ENCODE data around the gene TEX29.

TEX29 gene

GRCh38 chr13:111339366-111340143, 19.1 kb downstream of the TEX29 start:
- DNase-seq (ENCODE audit: low read depth in 1 of 2, low spot score in 1 of 2): no peak

GRCh38 chr13:111341886-111342285, 21.4 kb downstream of the TEX29 start:
- no peak for DNase-seq (ENCODE audit: low read depth in 1 of 2, low spot score in 1 of 2)

- DNase-seq (ENCODE audit: low read depth in 1 of 2, low spot score in 1 of 2): no peak
Observed at GRCh38 chr13:111342721-111343120, 22.3 kb downstream of the TEX29 start.

DNA sequence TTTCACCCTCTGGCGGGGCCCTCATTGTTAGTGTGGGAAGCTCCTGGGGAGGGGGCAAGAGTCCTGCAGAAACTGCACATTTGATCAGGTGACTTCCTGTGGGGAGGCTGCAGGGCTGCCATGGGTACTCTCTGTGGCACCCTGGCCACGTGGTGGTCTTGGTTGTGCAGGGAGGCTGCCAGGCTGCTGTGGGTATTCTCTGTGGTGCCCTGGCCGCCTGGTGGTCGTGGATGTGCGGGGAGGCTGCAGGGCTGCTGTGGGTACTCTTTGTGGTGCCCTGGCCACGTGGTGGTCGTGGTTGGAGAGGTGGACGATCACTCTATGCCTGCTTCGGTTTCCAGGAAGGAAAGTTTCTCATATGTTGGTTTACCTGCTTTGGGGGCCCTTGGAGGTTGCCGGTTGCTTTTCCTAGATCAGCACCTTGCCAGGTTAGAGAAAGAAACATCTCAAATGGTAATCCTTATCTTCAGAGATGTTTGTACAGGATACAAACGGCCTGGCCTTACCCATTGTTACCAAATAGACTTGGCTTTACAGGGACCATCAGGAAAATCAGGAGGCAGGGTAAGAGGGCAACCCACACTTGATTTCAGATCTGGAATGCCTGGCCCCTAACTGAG, 22.9 kb downstream of the TEX29 start:
- DNase-seq (ENCODE audit: low read depth in 1 of 2, low spot score in 1 of 2): no peak

DNA sequence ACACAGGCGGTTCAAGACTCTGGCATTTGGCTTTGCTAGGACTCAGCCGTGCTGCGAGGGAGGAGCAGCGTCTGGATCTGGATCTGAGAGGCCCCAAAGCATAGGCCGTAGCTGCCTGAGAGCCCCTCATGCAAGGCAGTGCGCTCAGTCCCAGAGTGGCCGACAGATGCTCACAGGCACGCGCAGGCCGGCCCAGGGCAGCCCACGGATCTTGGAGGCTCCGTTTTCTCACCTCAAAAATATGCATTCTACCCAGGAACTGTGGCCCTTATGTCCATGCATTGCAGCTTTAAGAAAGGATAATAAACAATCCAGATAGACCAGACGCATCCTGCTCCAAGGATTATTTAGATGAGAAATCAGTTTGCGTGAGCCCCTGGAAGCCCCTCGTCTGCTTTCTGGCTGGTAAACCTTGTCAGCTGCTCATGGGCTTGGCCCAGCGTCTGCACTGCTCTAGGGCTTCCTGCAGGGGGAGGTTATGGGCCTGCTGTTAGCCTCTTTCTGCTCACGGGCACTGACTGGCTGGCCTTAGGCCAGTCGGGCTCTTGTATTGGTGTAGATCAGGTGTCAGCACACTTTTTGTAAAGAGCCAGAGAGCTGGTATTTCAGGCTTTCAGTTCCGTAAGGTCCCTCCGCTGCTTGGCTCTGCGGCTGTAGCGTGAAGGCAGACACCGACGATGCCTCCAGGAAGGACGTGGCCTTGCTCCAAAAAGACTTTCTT, 24.2 kb downstream of the TEX29 start:
- DNase-seq (ENCODE audit: low read depth in 1 of 2, low spot score in 1 of 2): no peak

DNA sequence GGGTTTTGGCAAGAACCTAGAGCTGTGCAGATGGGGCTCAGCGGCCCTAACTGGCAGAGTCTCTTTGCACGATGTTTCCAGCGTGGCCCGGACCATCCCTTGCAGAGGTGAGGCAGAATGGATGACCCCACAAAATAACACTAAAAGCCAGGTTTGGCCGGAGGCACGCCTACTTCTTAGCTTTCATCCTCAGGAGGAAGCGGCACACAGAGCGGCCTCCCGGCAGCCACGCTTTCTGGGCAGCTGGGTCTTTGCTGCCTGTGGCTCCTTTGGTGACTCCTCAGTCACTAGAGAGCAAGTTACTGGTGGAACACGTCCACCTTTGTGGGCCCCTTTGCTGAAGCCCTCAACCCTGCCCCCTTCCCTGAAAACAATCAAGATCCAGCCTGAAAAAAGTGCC, 25.2 kb downstream of the TEX29 start:
- no peak for DNase-seq (ENCODE audit: low read depth in 1 of 2, low spot score in 1 of 2)

- no peak for DNase-seq (ENCODE audit: low read depth in 1 of 2, low spot score in 1 of 2)
Observed at GRCh38 chr13:111346101-111346680, 25.7 kb downstream of the TEX29 start.

DNA sequence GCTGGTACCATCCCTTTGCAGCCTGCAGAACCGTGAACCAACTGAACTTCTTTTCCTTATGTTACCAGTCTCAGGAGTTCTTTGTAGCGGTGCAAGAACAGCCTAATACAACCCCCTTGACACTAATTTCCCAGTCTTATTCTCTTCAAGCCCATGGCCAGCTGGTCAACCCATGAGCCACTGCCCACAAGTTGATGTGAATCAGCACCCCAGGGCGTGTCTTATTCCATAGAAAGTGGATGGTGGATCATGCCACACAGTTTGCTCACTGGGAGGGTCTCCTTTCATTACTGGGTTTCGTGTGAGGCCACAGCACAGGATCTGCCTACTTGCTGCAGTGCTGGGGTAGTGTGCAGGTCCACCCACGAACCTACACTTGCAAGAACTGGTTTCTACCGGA, 27.0 kb downstream of the TEX29 start:
- DNase-seq (ENCODE audit: low read depth in 1 of 2, low spot score in 1 of 2): no peak

DNA sequence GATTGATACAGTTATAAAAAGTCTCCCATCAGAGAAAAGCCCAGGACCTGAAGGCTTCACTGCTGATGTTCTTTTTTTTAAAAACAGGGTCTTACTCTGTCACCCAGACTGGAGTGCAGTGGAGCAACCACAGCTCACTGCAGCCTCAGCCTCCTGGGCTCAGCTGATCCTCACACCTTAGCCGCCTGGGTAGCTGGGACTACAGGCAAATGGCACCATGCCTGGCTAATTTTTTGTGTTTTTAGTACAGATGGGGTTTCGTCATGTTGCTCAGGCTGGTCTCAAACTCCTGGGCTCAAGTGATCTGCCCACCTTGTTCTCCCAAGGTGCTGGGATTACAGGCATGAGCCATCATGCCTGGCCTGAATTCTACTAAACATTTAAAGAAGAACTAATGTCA, 33.1 kb downstream of the TEX29 start:
- no peak for DNase-seq (ENCODE audit: low read depth in 1 of 2, low spot score in 1 of 2)

GRCh38 chr13:111354789-111355188, 34.3 kb downstream of the TEX29 start:
- no peak for DNase-seq (ENCODE audit: low read depth in 1 of 2, low spot score in 1 of 2)

DNA sequence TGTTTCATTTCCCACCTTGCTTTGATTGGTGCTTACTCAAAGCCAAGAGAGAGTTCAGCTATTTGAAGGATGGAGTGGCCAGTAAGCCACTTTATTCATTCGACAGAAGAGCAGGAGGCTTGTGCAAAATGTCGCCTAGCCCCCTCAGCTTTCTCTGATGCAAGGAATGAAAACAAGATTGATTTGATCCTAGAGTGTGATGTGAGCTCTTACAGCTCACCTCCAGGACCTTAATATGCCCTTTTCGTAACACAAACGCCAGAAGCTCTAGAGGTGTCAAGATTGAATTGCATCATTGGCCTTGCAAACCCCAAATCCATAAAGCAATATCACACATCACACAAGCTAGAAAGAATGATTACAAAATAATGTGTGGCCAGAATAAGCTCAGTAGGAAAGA, 36.4 kb downstream of the TEX29 start:
- no peak for DNase-seq (ENCODE audit: low read depth in 1 of 2, low spot score in 1 of 2)

DNA sequence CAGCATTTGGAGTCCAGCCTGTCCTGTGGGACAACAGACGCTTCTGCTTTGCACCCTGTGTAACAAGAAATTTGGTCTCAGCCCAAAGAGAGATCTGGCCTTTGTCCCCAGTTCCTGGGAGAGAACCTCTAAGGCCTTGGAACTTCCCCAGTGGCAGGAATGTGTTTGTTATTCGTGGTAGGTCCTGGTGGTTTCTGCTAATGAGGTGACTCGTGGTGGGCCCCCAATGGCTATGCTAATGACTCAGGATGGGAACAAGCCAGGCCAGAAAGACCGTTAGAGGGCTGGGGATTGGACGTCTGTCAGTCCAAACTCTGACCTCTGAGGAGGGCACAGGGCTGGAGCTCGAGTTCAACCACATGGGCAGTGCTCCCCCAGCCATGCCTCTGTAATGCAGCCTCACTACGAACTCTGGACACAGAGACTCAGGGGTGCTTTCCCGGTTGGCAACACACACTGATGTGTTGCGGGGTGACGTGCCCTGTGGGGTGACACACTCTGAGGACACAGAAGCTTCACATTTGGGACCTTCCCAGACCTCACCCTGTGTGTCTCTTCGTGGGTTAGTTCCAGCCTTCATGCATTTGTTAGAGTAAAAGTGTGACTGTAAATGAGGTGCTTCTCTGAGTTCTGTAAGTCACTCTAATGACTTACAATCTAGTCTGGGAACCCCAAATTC, 38.9 kb downstream of the TEX29 start:
- DNase-seq (ENCODE audit: low read depth in 1 of 2, low spot score in 1 of 2): no peak

- no peak for DNase-seq (ENCODE audit: low read depth in 1 of 2, low spot score in 1 of 2)
Observed at GRCh38 chr13:111359930-111360329, 39.5 kb downstream of the TEX29 start.

DNA sequence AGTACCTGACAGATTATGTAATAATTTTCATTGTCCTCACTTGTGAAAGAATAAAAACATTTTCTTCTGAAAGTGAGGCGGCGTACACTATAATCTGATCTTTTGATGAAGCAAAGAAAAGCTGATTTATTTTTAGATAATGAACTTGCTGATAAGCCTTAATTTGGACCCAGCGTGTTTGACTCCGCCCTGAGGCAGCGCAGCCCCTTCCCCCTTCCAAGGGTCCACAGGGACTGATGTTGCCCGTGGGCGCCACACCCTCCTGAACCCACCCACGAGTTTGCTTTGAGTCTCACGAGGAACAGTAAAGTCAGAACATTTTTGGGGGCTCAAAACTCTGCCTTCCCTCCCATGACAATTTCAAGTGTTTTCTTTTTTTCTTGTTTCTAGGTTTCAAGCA, 40.0 kb downstream of the TEX29 start:
- no peak for DNase-seq (ENCODE audit: low read depth in 1 of 2, low spot score in 1 of 2)

- no peak for DNase-seq (ENCODE audit: low read depth in 1 of 2, low spot score in 1 of 2)
Observed at GRCh38 chr13:111361046-111361872, 40.8 kb downstream of the TEX29 start.

GRCh38 chr13:111361873-111362648, 41.6 kb downstream of the TEX29 start:
- no peak for DNase-seq (ENCODE audit: low read depth in 1 of 2, low spot score in 1 of 2)

DNA sequence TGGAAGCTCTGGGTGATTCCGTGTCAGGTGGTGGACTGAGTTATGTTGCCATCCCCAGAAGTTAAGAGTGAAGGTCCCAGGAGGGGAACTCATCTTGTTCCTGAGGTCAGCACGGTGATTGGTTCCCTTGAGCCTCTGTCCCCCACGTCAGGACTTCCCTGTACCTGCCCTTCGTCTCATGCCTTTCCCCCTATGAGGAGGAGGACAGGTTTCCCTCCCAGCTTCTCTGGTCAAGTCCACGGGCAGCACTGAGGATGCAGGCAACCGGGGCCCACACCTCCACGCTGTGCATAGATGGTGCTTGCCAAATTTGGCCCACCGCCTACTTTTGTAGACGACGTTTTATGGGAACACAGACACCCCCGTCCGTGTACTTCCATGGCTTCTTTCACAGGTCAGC, 42.7 kb downstream of the TEX29 start:
- no peak for DNase-seq (ENCODE audit: low read depth in 1 of 2, low spot score in 1 of 2)

DNA sequence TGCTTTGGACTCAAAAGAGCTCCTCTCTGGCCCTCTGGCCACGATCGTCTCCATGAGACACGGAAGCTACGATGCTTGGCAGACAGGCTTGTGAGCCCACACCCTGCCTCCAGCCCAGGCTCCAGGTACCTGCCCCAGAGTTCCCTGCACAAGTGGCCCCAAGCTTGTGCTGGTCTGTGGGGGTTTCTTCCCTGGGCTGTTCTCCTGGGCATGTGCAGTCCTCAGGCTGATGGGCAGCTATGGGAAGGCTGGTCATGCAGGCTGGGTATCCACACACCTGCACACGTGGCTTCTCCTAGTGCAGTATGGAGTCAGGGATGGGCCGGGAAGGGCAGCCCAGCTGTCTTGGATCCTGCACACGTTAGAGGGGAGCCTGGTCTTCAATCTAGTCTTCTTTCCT, 43.1 kb downstream of the TEX29 start:
- DNase-seq (ENCODE audit: low read depth in 1 of 2, low spot score in 1 of 2): no peak

DNA sequence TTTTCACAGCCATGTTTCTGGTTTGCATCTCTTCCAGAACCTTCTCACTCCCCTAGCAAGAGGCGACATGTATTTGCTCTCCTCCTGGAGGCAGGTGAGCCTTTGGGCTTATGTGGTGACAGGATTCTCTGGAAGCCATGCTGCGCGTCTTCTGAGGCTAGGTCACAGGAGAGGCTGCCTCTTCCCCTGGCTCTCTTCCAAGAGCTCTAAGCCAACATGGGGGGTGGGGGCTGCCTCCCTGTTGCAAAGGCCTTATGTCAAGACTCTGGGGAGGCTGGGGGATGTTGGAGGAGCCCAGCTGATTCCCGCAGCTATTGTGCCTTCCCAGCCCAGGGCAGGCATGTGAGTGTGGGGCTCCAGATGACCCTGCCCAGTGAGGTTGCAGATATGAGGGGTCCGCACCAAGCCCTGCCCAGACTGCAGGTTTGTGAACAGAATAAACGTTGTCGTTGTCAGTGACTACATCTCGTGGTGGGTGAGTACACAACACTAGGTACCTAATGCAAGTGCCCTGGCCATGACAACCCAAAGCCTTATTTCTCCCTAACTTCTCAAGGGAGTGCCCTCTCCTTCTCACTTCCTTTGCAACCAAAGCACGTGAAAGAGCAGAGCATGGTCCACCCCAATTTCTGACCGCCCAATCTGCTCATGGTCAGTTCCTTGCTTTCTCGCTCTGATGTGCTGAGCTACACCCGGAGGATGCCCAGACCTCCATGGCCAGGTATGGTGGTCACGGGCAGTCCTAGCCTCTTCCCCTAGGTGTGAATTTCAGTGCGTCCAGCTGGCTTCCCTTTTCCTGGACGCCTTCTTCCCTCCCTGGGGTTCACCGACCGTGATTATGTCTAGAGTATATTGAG, 44.9 kb downstream of the TEX29 start:
- no peak for DNase-seq (ENCODE audit: low read depth in 1 of 2, low spot score in 1 of 2)

All from stimulated activated CD4-positive, alpha-beta T cell treated with anti-CD3 and anti-CD28 coated beads, Interleukin-15, amount 100 ng/mL, for 1 hour (primary cell).